ENCODE results near the gene NAV3. TPM values are rescaled to one million over a fixed set of nuclear protein-coding genes. Genes with fewer than 3 reads are reported as not detected.

The NAV3 gene
- total and polyA plus RNA-seq, 2 of the 4 experiments (the other 2 are of a cell fraction), result 25.5 to 106 TPM

DNA sequence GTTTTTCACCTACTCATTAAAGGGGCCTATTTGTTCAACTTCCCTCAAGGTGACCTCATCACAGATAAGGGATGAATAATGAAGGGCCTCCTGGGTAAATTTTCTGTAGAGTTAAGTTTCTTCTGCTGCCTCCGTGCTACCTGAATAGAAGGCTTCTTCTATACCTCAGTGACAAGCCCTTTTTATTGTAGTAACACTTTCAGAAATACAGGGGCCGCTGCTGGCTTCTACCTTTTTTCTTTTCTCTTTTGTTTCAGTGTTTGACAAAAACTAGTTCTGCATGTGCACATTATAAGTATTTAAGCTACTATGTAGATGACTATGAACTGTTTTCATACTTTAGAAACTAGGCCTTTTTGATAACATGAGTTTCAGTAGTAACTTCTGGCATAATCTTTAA lies 207.0 kb downstream of the NAV3 start:
- H2BK120ac ChIP-seq (ENCODE audit: low read depth, low read length), result no peak overlapping the region
- no peak overlapping the region for H2AK5ac ChIP-seq (ENCODE audit: low read depth, low read length)
- H3K23ac ChIP-seq (ENCODE audit: low read depth, low read length), result no peak overlapping the region
- dilution Hi-C loops (cut with HindIII; ENCODE audit: low sequenced_read_pairs, unreplicated experiment) (no loop called here), intact Hi-C loops (cut with micrococcal nuclease) (no loop called here), in situ Hi-C loops (cut with MboI; ENCODE audit: low sequenced_read_pairs) (no loop called here)
- H3K4ac ChIP-seq (ENCODE audit: low read depth, low read length), result no peak overlapping the region
- H2AK9ac ChIP-seq (replicated peaks; ENCODE audit: low read depth, low read length, poor library complexity), result no peak overlapping the region
- peaks cover 7% of the 10 kb centered on the region; the same call in 1 of the 2 replicates for H4K20me1 ChIP-seq (ENCODE audit: insufficient read depth, low read length)
- no peak overlapping the region for H3K18ac ChIP-seq (ENCODE audit: low read depth, low read length)
- ATAC-seq (ENCODE audit: low read depth) (no peak), DNase-seq (no peak)
- H3K36me3 ChIP-seq (ENCODE audit: control insufficient read depth, insufficient read depth, low read length), result peaks cover 3% of the 10 kb centered on the region; the same call in 1 of the 2 replicates
- H2BK20ac ChIP-seq (ENCODE audit: low read depth, low read length), result no peak overlapping the region
- no peak overlapping the region for H3K4me2 ChIP-seq (ENCODE audit: low read depth, low read length)
- no CpG with 5 or more reads among the region's 2 CpGs for WGBS, 2 experiments (ENCODE audit: extremely low coverage in 2 of 2, insufficient read length in 1 of 2)
- H4K5ac ChIP-seq (ENCODE audit: low read depth, low read length), result no peak overlapping the region
- no TSS peak for BruUV-seq (replicated peaks)
- H4K91ac ChIP-seq (ENCODE audit: insufficient read depth, low read depth, low read length), result no peak overlapping the region
- H2BK15ac ChIP-seq (ENCODE audit: low read depth, low read length), result no peak overlapping the region
- no peak overlapping the region for H3K4me3 ChIP-seq (ENCODE audit: insufficient read depth, low read depth, low read length)
- no peaks in the 10 kb centered on the region for H3K27me3 ChIP-seq (ENCODE audit: control insufficient read depth, insufficient read depth, low read length)
- no peak overlapping the region for H4K8ac ChIP-seq (ENCODE audit: low read depth in 2 of 2, low read length in 2 of 2)
- H3K14ac ChIP-seq (replicated peaks; ENCODE audit: low read depth, low read length), result no peak overlapping the region
- H3K4me1 ChIP-seq (ENCODE audit: control insufficient read depth, insufficient read depth, low read length), result peaks cover 13% of the 10 kb centered on the region
- H2BK5ac ChIP-seq (ENCODE audit: low read depth, low read length, poor library complexity, severe bottlenecking), result no peak overlapping the region
- H3K79me1 ChIP-seq (ENCODE audit: low read depth in 1 of 2, low read length in 2 of 2), result peaks cover 26 to 38% of the 10 kb centered on the region in 2 experiments
- H3K27ac ChIP-seq (ENCODE audit: insufficient read depth, low read length), result no peak overlapping the region
- H3K56ac ChIP-seq (ENCODE audit: extremely low read depth, insufficient read depth, low read length), result no peak overlapping the region
- no peaks in the 10 kb centered on the region for H3K9me3 ChIP-seq (ENCODE audit: control insufficient read depth, insufficient read depth, low read length)
- H3K9me1 ChIP-seq (ENCODE audit: insufficient read depth, low read length), result 0 out of 2 replicates have a peak, but pooled peaks cover 3% of the 10 kb centered on the region
- POLR2A ChIA-PET (ENCODE audit: unreplicated experiment), result no interaction called here
- CTCF ChIA-PET, result no interaction called here
- no peak overlapping the region for H2AFZ ChIP-seq (replicated peaks; ENCODE audit: low read length, poor library complexity)
- no peak for TF ChIP-seq MAZ (IDR thresholded peaks at IDR 0.05; ENCODE audit: borderline replicate concordance, low read depth, low read length)
- TF ChIP-seq, protein P1, sequence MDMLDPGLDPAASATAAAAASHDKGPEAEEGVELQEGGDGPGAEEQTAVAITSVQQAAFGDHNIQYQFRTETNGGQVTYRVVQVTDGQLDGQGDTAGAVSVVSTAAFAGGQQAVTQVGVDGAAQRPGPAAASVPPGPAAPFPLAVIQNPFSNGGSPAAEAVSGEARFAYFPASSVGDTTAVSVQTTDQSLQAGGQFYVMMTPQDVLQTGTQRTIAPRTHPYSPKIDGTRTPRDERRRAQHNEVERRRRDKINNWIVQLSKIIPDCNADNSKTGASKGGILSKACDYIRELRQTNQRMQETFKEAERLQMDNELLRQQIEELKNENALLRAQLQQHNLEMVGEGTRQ (IDR thresholded peaks at IDR 0.05; ENCODE audit: low read depth, low read length), result no peak
- TF ChIP-seq RCOR1 (IDR thresholded peaks at IDR 0.05; ENCODE audit: insufficient replicate concordance, low read length), result no peak
- H3K9ac ChIP-seq (ENCODE audit: low read depth, low read length), result no peak overlapping the region

All from IMR-90 (cell line).